Measurements from ENCODE around the gene TMC8.

DNA sequence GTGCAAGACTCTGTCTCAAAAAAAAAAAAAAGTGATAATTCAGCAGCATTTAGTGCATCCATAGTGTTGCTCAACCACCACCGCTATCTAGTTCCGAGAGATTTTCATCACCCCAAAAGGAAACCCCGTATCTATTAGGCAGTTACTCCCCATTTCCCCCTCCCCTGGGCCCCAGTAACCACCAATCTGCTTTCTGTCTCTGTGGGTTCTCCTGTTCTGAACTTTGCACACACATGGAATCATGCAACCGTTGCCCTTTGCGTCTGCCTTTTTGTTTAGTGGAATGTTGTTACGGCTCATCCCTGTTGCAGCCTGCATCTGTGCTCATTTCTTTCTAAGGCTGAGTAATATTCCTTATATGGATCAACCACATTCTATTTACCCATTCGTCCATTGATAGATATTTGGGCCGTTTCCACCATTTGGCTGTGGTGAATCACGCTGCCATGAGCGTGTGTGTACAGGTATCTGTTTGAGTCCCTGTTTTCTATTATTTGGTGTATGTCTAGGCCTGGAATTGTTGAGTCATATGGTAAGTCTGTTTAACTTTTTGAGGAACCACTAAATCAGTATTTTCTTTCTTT is 29.1 kb downstream of the TMC8 start:
- no peak for TF ChIP-seq EZH2 (IDR thresholded peaks at IDR 0.05; ENCODE audit: borderline replicate concordance, low read depth, low read length, severe bottlenecking)
- TF ChIP-seq, protein P1, sequence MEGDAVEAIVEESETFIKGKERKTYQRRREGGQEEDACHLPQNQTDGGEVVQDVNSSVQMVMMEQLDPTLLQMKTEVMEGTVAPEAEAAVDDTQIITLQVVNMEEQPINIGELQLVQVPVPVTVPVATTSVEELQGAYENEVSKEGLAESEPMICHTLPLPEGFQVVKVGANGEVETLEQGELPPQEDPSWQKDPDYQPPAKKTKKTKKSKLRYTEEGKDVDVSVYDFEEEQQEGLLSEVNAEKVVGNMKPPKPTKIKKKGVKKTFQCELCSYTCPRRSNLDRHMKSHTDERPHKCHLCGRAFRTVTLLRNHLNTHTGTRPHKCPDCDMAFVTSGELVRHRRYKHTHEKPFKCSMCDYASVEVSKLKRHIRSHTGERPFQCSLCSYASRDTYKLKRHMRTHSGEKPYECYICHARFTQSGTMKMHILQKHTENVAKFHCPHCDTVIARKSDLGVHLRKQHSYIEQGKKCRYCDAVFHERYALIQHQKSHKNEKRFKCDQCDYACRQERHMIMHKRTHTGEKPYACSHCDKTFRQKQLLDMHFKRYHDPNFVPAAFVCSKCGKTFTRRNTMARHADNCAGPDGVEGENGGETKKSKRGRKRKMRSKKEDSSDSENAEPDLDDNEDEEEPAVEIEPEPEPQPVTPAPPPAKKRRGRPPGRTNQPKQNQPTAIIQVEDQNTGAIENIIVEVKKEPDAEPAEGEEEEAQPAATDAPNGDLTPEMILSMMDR (IDR thresholded peaks at IDR 0.05; ENCODE audit: borderline replicate concordance, extremely low read depth, low read length, poor library complexity, severe bottlenecking), result no peak

Measured in DND-41 (cell line).